Measurements from ENCODE around the gene TMEM266.

The TMEM266 gene

GRCh38 chr15:76180321-76180720 is 120.5 kb downstream of the TMEM266 start:
- Histone ChIP-seq H3K27me3 (replicated peaks in 2 of 5; ENCODE audit: control insufficient read depth in 4 of 5, insufficient read depth in 5 of 5, low read length in 4 of 5) (peaks cover 0 to 27% (median 4%) of the 10 kb centered on the region in 5 experiments), H3K4me1 (ENCODE audit: control extremely low read depth in 1 of 4, control insufficient read depth in 4 of 4, insufficient read depth in 4 of 4, low read length in 3 of 4) (peaks cover 0 to 3% (median 0%) of the 10 kb centered on the region in 4 experiments), H3K27ac (ENCODE audit: insufficient read depth in 1 of 2, low read depth in 1 of 2, low read length in 2 of 2, poor library complexity in 1 of 2, severe bottlenecking in 2 of 2) (no peak overlapping the region), H3K36me3 (ENCODE audit: control insufficient read depth in 4 of 4, insufficient read depth in 4 of 4, low read length in 3 of 4) (no peaks in the 10 kb centered on the region), H3K9me3 (ENCODE audit: control extremely low read depth in 1 of 5, control insufficient read depth in 4 of 5, insufficient read depth in 2 of 5, low read depth in 1 of 5, low read length in 4 of 5) (no peaks in the 10 kb centered on the region), H3K4me3 (ENCODE audit: control insufficient read depth in 1 of 7, extremely low read depth in 1 of 7, insufficient read depth in 4 of 7, low read depth in 2 of 7, low read length in 6 of 7) (no peak overlapping the region)
- ChIA-PET CTCF (no interaction called here), POLR2A (no interaction called here)
- no peak for DNase-seq
- 100% methylated on average over 4 of the region's 7 CpGs for WGBS (ENCODE audit: insufficient coverage)

GRCh38 chr15:76181705-76182107 is 121.9 kb downstream of the TMEM266 start:
- DNase-seq: no peak
- CTCF ChIA-PET: no interaction called here
- peaks cover 0 to 28% (median 5%) of the 10 kb centered on the region in 5 experiments for H3K27me3 ChIP-seq (replicated peaks in 2 of 5; ENCODE audit: control insufficient read depth in 4 of 5, insufficient read depth in 5 of 5, low read length in 4 of 5)
- H3K4me1 ChIP-seq (ENCODE audit: control extremely low read depth in 1 of 4, control insufficient read depth in 4 of 4, insufficient read depth in 4 of 4, low read length in 3 of 4): peaks cover 0 to 3% (median 0%) of the 10 kb centered on the region in 4 experiments
- no peak overlapping the region for H3K4me3 ChIP-seq (ENCODE audit: control insufficient read depth in 1 of 7, extremely low read depth in 1 of 7, insufficient read depth in 4 of 7, low read depth in 2 of 7, low read length in 6 of 7)
- POLR2A ChIA-PET: no interaction called here
- H3K27ac ChIP-seq (ENCODE audit: insufficient read depth in 1 of 2, low read depth in 1 of 2, low read length in 2 of 2, poor library complexity in 1 of 2, severe bottlenecking in 2 of 2): no peak overlapping the region
- no peaks in the 10 kb centered on the region for H3K36me3 ChIP-seq (ENCODE audit: control insufficient read depth in 4 of 4, insufficient read depth in 4 of 4, low read length in 3 of 4)
- 82% methylated on average over 8 of the region's 9 CpGs for WGBS (ENCODE audit: insufficient coverage)
- H3K9me3 ChIP-seq (ENCODE audit: control extremely low read depth in 1 of 5, control insufficient read depth in 4 of 5, insufficient read depth in 2 of 5, low read depth in 1 of 5, low read length in 4 of 5): no peaks in the 10 kb centered on the region

GRCh38 chr15:76183930-76184649 is 124.3 kb downstream of the TMEM266 start:
- CTCF ChIA-PET: interaction anchor here (0.9 to 1.3 kb wide), 5 partner anchors 12 to 683 kb away, joined by 3 read pairs; no protein-coding TSS in a partner anchor
- no peaks in the 10 kb centered on the region for H3K4me1 ChIP-seq (ENCODE audit: control extremely low read depth in 1 of 4, control insufficient read depth in 4 of 4, insufficient read depth in 4 of 4, low read length in 3 of 4)
- no peaks in the 10 kb centered on the region for H3K9me3 ChIP-seq (ENCODE audit: control extremely low read depth in 1 of 5, control insufficient read depth in 4 of 5, insufficient read depth in 2 of 5, low read depth in 1 of 5, low read length in 4 of 5)
- WGBS (ENCODE audit: insufficient coverage): 83% methylated on average over 10 of the region's 10 CpGs
- peaks cover 0 to 21% (median 3%) of the 10 kb centered on the region in 5 experiments for H3K27me3 ChIP-seq (replicated peaks in 2 of 5; ENCODE audit: control insufficient read depth in 4 of 5, insufficient read depth in 5 of 5, low read length in 4 of 5)
- no peak for DNase-seq
- H3K36me3 ChIP-seq (ENCODE audit: control insufficient read depth in 4 of 4, insufficient read depth in 4 of 4, low read length in 3 of 4): no peaks in the 10 kb centered on the region
- H3K4me3 ChIP-seq (ENCODE audit: control insufficient read depth in 1 of 7, extremely low read depth in 1 of 7, insufficient read depth in 4 of 7, low read depth in 2 of 7, low read length in 6 of 7): no peak overlapping the region
- POLR2A ChIA-PET: interaction anchor here (0.6 kb wide), 1 partner anchor 99 kb away, joined by 3 read pairs; no protein-coding TSS in a partner anchor
- H3K27ac ChIP-seq (ENCODE audit: insufficient read depth in 1 of 2, low read depth in 1 of 2, low read length in 2 of 2, poor library complexity in 1 of 2, severe bottlenecking in 2 of 2): no peak overlapping the region

- H3K4me1 ChIP-seq (ENCODE audit: control extremely low read depth in 1 of 4, control insufficient read depth in 4 of 4, insufficient read depth in 4 of 4, low read length in 3 of 4): no peaks in the 10 kb centered on the region
- no peak for DNase-seq
- no peaks in the 10 kb centered on the region for H3K36me3 ChIP-seq (ENCODE audit: control insufficient read depth in 4 of 4, insufficient read depth in 4 of 4, low read length in 3 of 4)
- no peaks in the 10 kb centered on the region for H3K9me3 ChIP-seq (ENCODE audit: control extremely low read depth in 1 of 5, control insufficient read depth in 4 of 5, insufficient read depth in 2 of 5, low read depth in 1 of 5, low read length in 4 of 5)
- H3K27me3 ChIP-seq (replicated peaks in 2 of 5; ENCODE audit: control insufficient read depth in 4 of 5, insufficient read depth in 5 of 5, low read length in 4 of 5): peaks cover 0 to 25% (median 6%) of the 10 kb centered on the region in 5 experiments
- POLR2A ChIA-PET: interaction anchor here (0.6 kb wide), 1 partner anchor 99 kb away, joined by 3 read pairs; no protein-coding TSS in a partner anchor
- no peak overlapping the region for H3K27ac ChIP-seq (ENCODE audit: insufficient read depth in 1 of 2, low read depth in 1 of 2, low read length in 2 of 2, poor library complexity in 1 of 2, severe bottlenecking in 2 of 2)
- 87% methylated on average over 12 of the region's 13 CpGs for WGBS (ENCODE audit: insufficient coverage)
- CTCF ChIA-PET: interaction anchor here (0.9 to 1.9 kb wide), 7 partner anchors 12 to 682 kb away, joined by 3 to 5 read pairs (median 3); no protein-coding TSS in a partner anchor
- no peak overlapping the region for H3K4me3 ChIP-seq (ENCODE audit: control insufficient read depth in 1 of 7, extremely low read depth in 1 of 7, insufficient read depth in 4 of 7, low read depth in 2 of 7, low read length in 6 of 7)
Measured at GRCh38 chr15:76184650-76185035, 124.9 kb downstream of the TMEM266 start.

DNA sequence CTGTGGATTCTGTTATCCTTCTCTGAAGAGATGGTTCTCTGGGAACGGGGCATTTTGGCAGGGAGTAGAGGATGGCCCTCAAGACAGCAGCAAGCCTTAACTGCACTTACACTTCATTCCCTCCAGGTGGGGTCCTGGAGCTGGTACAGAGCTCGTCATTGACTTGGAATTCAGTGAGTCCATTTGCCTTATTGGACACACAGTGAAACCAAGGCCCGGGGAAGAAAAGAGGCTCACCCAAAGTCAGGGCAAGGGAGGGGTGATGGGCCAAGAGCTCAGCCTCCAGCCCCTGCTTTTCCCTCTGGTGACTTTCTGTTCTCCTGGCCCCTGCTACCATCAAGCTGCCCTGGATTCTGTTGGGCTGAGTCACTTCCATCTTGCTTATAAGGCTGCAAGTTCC is 125.9 kb downstream of the TMEM266 start:
- no peaks in the 10 kb centered on the region for H3K9me3 ChIP-seq (ENCODE audit: control extremely low read depth in 1 of 5, control insufficient read depth in 4 of 5, insufficient read depth in 2 of 5, low read depth in 1 of 5, low read length in 4 of 5)
- ChIA-PET CTCF (interaction anchor here (1.0 to 1.9 kb wide), 5 partner anchors 11 to 682 kb away, joined by 3 to 5 read pairs (median 3); no protein-coding TSS in a partner anchor), POLR2A (no interaction called here)
- no peak overlapping the region for H3K27ac ChIP-seq (ENCODE audit: insufficient read depth in 1 of 2, low read depth in 1 of 2, low read length in 2 of 2, poor library complexity in 1 of 2, severe bottlenecking in 2 of 2)
- peak; percentile 22 to 56 (median 48) for DNase-seq
- WGBS (ENCODE audit: insufficient coverage): 40% methylated on average over 1 of the region's 3 CpGs
- H3K4me1 ChIP-seq (ENCODE audit: control extremely low read depth in 1 of 4, control insufficient read depth in 4 of 4, insufficient read depth in 4 of 4, low read length in 3 of 4): peaks cover 0 to 5% (median 4%) of the 10 kb centered on the region in 4 experiments
- H3K4me3 ChIP-seq (ENCODE audit: control insufficient read depth in 1 of 7, extremely low read depth in 1 of 7, insufficient read depth in 4 of 7, low read depth in 2 of 7, low read length in 6 of 7): no peak overlapping the region
- no peaks in the 10 kb centered on the region for H3K36me3 ChIP-seq (ENCODE audit: control insufficient read depth in 4 of 4, insufficient read depth in 4 of 4, low read length in 3 of 4)
- peaks cover 3 to 35% (median 6%) of the 10 kb centered on the region in 5 experiments for H3K27me3 ChIP-seq (replicated peaks in 2 of 5; ENCODE audit: control insufficient read depth in 4 of 5, insufficient read depth in 5 of 5, low read length in 4 of 5)

GRCh38 chr15:76187163-76187562 is 127.4 kb downstream of the TMEM266 start:
- H3K27ac ChIP-seq (ENCODE audit: insufficient read depth in 1 of 2, low read depth in 1 of 2, low read length in 2 of 2, poor library complexity in 1 of 2, severe bottlenecking in 2 of 2): no peak overlapping the region
- WGBS (ENCODE audit: insufficient coverage): 93% methylated on average over 2 of the region's 4 CpGs
- no peak overlapping the region for H3K4me3 ChIP-seq (ENCODE audit: control insufficient read depth in 1 of 7, extremely low read depth in 1 of 7, insufficient read depth in 4 of 7, low read depth in 2 of 7, low read length in 6 of 7)
- no peak for DNase-seq
- no peaks in the 10 kb centered on the region for H3K36me3 ChIP-seq (ENCODE audit: control insufficient read depth in 4 of 4, insufficient read depth in 4 of 4, low read length in 3 of 4)
- ChIA-PET POLR2A (no interaction called here), CTCF (interaction anchor here (0.9 kb wide), 2 partner anchors 39 to 147 kb away, joined by 3 read pairs; no protein-coding TSS in a partner anchor)
- H3K27me3 ChIP-seq (replicated peaks in 2 of 5; ENCODE audit: control insufficient read depth in 4 of 5, insufficient read depth in 5 of 5, low read length in 4 of 5): peaks cover 4 to 46% (median 8%) of the 10 kb centered on the region in 5 experiments
- H3K9me3 ChIP-seq (ENCODE audit: control extremely low read depth in 1 of 5, control insufficient read depth in 4 of 5, insufficient read depth in 2 of 5, low read depth in 1 of 5, low read length in 4 of 5): no peaks in the 10 kb centered on the region
- H3K4me1 ChIP-seq (ENCODE audit: control extremely low read depth in 1 of 4, control insufficient read depth in 4 of 4, insufficient read depth in 4 of 4, low read length in 3 of 4): peaks cover 0 to 15% (median 8%) of the 10 kb centered on the region in 4 experiments

DNA sequence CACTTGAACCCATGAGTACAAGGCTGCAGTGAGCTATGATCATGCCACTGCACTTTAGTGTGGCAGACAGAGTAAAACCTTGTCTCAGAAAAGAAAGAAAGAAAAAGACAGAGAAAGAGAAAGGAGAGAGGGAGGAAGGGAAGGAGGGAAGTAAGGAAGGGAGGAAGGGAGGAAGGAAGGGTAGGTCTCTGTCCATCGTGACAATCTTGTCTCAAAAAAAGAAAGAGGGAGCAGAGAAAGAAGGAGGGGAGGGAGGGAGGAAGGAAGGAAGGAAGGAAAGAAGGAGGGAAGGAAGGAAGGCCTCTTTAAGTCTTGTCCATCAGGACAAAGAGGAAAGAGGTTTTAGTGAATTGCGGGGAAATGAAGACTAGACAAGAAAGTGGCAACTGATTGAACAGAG is 129.3 kb downstream of the TMEM266 start:
- Histone ChIP-seq H3K4me1 (ENCODE audit: control extremely low read depth in 1 of 4, control insufficient read depth in 4 of 4, insufficient read depth in 4 of 4, low read length in 3 of 4) (peaks cover 0 to 15% (median 8%) of the 10 kb centered on the region in 4 experiments), H3K9me3 (ENCODE audit: control extremely low read depth in 1 of 5, control insufficient read depth in 4 of 5, insufficient read depth in 2 of 5, low read depth in 1 of 5, low read length in 4 of 5) (no peaks in the 10 kb centered on the region), H3K27ac (ENCODE audit: insufficient read depth in 1 of 2, low read depth in 1 of 2, low read length in 2 of 2, poor library complexity in 1 of 2, severe bottlenecking in 2 of 2) (no peak overlapping the region), H3K27me3 (replicated peaks in 2 of 5; ENCODE audit: control insufficient read depth in 4 of 5, insufficient read depth in 5 of 5, low read length in 4 of 5) (peaks cover 4 to 59% (median 13%) of the 10 kb centered on the region in 5 experiments), H3K4me3 (ENCODE audit: control insufficient read depth in 1 of 7, extremely low read depth in 1 of 7, insufficient read depth in 4 of 7, low read depth in 2 of 7, low read length in 6 of 7) (no peak overlapping the region), H3K36me3 (ENCODE audit: control insufficient read depth in 4 of 4, insufficient read depth in 4 of 4, low read length in 3 of 4) (no peaks in the 10 kb centered on the region)
- 38% methylated on average over 2 of the region's 2 CpGs for WGBS (ENCODE audit: insufficient coverage)
- POLR2A ChIA-PET: no interaction called here
- DNase-seq: no peak
- CTCF ChIA-PET: interaction anchor here (2.2 kb wide), 1 partner anchor 97 kb away, joined by 7 read pairs; no protein-coding TSS in a partner anchor
